Psoas muscle (tissue), 8 donors: ENCODE data around the gene FRYL. TPM values are rescaled to one million over a fixed set of nuclear protein-coding genes. Genes with fewer than 3 reads are reported as not detected.
A peak's percentile ranks its signal among the peaks of the same experiment; 100 is the strongest.

Experiments used
- ATAC-seq, 4 donors: fragments of 200-7000 bp; cut with Tn5 transposase; one replicate each; pipeline ENCODE4 v1.9.1; 2020; ENCODE audit warnings: moderate library complexity in 3 of 4, mild to moderate bottlenecking in 2 of 4
- DNase-seq, 2 donors: peaks; one replicate each; pipeline ENCODE4 v3.0.0-alpha.2; 2020
- H3K27ac ChIP-seq: fragments of 200-600 bp; one replicate; pipeline ENCODE4 v1.8.0; 2022
- H3K27me3 ChIP-seq, 3 donors: fragments of 200-600 bp in 1 of 3; one replicate each; pipeline versions ENCODE4 v1.6.1 to v1.8.0; 2013 to 2022; ENCODE audit warnings: low read length in 2 of 3, mild to moderate bottlenecking in 2 of 3, moderate library complexity in 1 of 3; ENCODE audit not compliant: insufficient read depth in 3 of 3
- H3K36me3 ChIP-seq, 2 donors: fragments of 200-600 bp in 1 of 2; one replicate each; pipeline versions ENCODE4 v1.6.1 to v1.8.0; 2013 to 2022; ENCODE audit warnings: low read depth in 1 of 2, mild to moderate bottlenecking in 1 of 2, moderate library complexity in 1 of 2; ENCODE audit not compliant: insufficient read depth in 1 of 2
- H3K4me1 ChIP-seq: fragments of 200-600 bp; one replicate; pipeline ENCODE4 v1.8.0; 2022
- H3K4me3 ChIP-seq: fragments of 200-600 bp; one replicate; pipeline ENCODE4 v1.8.0; 2022; ENCODE audit warnings: mild to moderate bottlenecking
- H3K9me3 ChIP-seq: fragments of 200-600 bp; one replicate; pipeline ENCODE4 v1.8.0; 2022
- CTCF ChIP-seq: fragments of 200-600 bp; IDR thresholded peaks from one replicate; pipeline ENCODE4 v1.8.0; 2022; ENCODE audit warnings: antibody characterized with exemption
- WGBS, 3 donors: extraction: QIAGEN DNeasy Blood & Tissue Kit; methylation state at CpG; one replicate each; pipeline versions ENCODE4 v1.1.6 to v1.1.7; 2013; 5-methylcytosine and 5-hydroxymethylcytosine counted together
- intact Hi-C, 2 donors: fragments of 100-400 bp; cut with DNase I; formaldehyde crosslinking; loops; one replicate each; pipeline versions ENCODE4 v1.11.0 to v1.14.2; 2022
- polyA plus RNA-seq, 3 donors: library from polyadenylated mRNA; stranded (reverse); fragments of 200-250 nt; gene quantifications; one replicate each; pipeline ENCODE4 v1.2.3, GENCODE V29; 2013
- total RNA-seq, 4 donors: library from RNA; stranded (reverse); fragmentation: NEBNext Ultra II Directional in 2 of 4; extraction: Animal tissue kit (Norgen Biotek cat#: 25700) in 2 of 4; gene quantifications; one replicate each; pipeline versions ENCODE4 v1.2.1 to v1.2.4, GENCODE V29; 2021 to 2023
- donor health status: healthy with polysubstance abuse.
- donor health status: DM: no; HTN: no; CAD: no; lungs with moderate emphysema.
- donor health status: Bipolar disorder and iron deficiency.
- donor health status: healthy.
- donor health status: DM: yes; HTN: yes; CAD: no.
- donor health status: DM: no; HTN: no; CAD: no.
- donor health status: DM: no; HTN: no; CAD: no.
- donor health status: DM: yes; HTN: yes; CAD: no.

Gene FRYL
- total and polyA plus RNA-seq, 7 donors = 4.8 to 21.7 (median 15.0) TPM

- Histone ChIP-seq H3K27ac (no peak overlapping the region), H3K36me3 (no peaks in the 10 kb centered on the region), H3K4me3 (no peak overlapping the region), H3K9me3 (no peaks in the 10 kb centered on the region), H3K27me3 (no peaks in the 10 kb centered on the region), H3K4me1 (peaks cover 33% of the 10 kb centered on the region)
- no peak for TF ChIP-seq CTCF
- intact Hi-C loops = no loop called here
- no peak for DNase-seq
- ATAC-seq = no peak
- 93 to 95% (median 94%) methylated on average over 3 of the region's 3 CpGs for whole genome bisulfite sequencing, 3 donors
Measured at GRCh38 chr4:48645225-48645794, 134.8 kb downstream of the FRYL start.

- no peak for ATAC-seq
- 61 to 69% (median 67%) methylated on average over 2 of the region's 2 CpGs for WGBS, 3 donors
- no peak overlapping the region for H3K4me3 ChIP-seq
- H3K27ac ChIP-seq = no peak overlapping the region
- intact Hi-C loops = no loop called here
- H3K36me3 ChIP-seq = no peaks in the 10 kb centered on the region
- no peak for TF ChIP-seq CTCF
- peaks cover 43% of the 10 kb centered on the region for H3K4me1 ChIP-seq
- H3K9me3 ChIP-seq = no peaks in the 10 kb centered on the region
- no peak for DNase-seq
- H3K27me3 ChIP-seq = no peaks in the 10 kb centered on the region
Measured at GRCh38 chr4:48642421-48643374, 137.4 kb downstream of the FRYL start.

- TF ChIP-seq CTCF = no peak
- Histone ChIP-seq H3K36me3 (no peaks in the 10 kb centered on the region), H3K27ac (no peak overlapping the region), H3K9me3 (no peaks in the 10 kb centered on the region), H3K27me3 (no peaks in the 10 kb centered on the region), H3K4me1 (peaks cover 44% of the 10 kb centered on the region), H3K4me3 (no peak overlapping the region)
- DNase-seq = no peak
- ATAC-seq = peak in 2 of 4 donors; percentile 72 to 79
- 49 to 52% (median 50%) methylated on average over 4 of the region's 4 CpGs for WGBS, 3 donors
- intact Hi-C loops = no loop called here
Measured at GRCh38 chr4:48641401-48641800, 138.7 kb downstream of the FRYL start.

GRCh38 chr4:48640699-48641098 lies 139.4 kb downstream of the FRYL start:
- intact Hi-C loops = no loop called here
- no peaks in the 10 kb centered on the region for H3K9me3 ChIP-seq
- H3K4me3 ChIP-seq = no peak overlapping the region
- H3K4me1 ChIP-seq = peaks cover 43% of the 10 kb centered on the region
- 57 to 67% (median 64%) methylated on average over 2 of the region's 2 CpGs for WGBS, 3 donors
- H3K36me3 ChIP-seq = no peaks in the 10 kb centered on the region
- DNase-seq (no peak), ATAC-seq (no peak)
- TF ChIP-seq CTCF = no peak
- no peaks in the 10 kb centered on the region for H3K27me3 ChIP-seq
- no peak overlapping the region for H3K27ac ChIP-seq
